ENCODE results near the gene RAD1.
A peak's percentile ranks its signal among the peaks of the same experiment; 100 is the strongest.
"Not testable (repeated sequence)": the region's sequence is repeated elsewhere in the genome, so short reads cannot be mapped to it uniquely, and the experiment has no call there.

Gene RAD1, protein sequence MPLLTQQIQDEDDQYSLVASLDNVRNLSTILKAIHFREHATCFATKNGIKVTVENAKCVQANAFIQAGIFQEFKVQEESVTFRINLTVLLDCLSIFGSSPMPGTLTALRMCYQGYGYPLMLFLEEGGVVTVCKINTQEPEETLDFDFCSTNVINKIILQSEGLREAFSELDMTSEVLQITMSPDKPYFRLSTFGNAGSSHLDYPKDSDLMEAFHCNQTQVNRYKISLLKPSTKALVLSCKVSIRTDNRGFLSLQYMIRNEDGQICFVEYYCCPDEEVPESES

DNA sequence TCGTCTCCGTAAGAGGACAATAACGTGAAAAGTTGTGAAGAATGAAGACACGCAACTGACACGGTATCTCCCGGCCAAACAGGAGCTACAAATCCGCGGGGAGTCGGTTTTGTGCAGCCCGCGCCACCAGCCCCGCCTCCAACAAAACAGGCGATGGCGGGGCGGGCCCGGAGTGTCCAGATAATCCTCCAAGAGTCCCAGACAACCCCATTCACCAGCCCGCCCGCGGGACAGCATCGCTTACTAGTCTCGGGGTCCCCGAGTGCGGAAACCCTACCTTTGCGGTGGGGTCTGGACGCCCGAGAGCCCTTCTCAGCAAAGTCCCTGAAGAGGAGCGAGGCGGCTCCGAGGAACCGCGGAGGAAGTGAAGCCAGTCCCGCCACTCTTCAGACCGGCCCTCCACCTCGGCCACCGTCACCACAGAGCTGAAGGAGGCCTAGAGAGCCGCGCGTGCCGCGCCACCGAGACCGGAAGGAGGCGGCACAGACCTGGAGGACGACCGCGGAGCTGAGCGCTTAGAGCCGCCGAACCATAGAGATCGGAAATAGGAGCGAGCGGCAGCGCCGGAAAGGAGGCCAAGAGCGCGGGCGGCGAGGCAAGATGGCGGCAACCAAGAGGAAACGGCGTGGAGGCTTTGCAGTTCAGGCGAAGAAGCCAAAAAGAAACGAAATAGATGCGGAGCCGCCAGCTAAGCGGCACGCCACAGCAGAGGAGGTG is at the start of gene RAD1, which contains the start of gene BRIX1:
TSS of gene RAD1 (minus strand) at position 366 of the 717 bp plus-strand sequence. CDS start 612 bp downstream, outside the sequence.
TSS of gene BRIX1 (plus strand) at position 573 of the 717 bp plus-strand sequence. CDS start at position 601, 28 bp downstream.
- DNase-seq = peak; percentile 87 to 91

DNA sequence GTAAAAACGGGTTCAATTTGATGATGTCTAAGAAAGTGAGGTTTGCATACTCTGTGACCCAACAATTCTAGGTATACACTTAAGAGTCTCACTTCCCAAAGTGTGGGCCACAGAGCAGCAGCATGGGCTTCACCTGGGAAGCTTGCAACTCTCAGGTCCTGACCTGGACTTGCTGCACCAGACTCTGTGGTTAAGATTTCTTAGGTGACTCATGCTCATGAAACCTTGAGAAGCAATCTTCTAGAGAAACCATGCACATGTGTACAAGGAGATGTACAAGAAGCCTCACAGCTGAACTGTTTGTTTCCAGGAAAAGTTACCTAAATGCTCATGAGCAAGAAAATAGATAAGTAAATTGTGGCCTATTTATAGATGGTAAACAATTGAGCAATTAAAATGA is 44.0 kb upstream of the RAD1 start:
- DNase-seq = peak in 1 of 2 donors; percentile 2

DNA sequence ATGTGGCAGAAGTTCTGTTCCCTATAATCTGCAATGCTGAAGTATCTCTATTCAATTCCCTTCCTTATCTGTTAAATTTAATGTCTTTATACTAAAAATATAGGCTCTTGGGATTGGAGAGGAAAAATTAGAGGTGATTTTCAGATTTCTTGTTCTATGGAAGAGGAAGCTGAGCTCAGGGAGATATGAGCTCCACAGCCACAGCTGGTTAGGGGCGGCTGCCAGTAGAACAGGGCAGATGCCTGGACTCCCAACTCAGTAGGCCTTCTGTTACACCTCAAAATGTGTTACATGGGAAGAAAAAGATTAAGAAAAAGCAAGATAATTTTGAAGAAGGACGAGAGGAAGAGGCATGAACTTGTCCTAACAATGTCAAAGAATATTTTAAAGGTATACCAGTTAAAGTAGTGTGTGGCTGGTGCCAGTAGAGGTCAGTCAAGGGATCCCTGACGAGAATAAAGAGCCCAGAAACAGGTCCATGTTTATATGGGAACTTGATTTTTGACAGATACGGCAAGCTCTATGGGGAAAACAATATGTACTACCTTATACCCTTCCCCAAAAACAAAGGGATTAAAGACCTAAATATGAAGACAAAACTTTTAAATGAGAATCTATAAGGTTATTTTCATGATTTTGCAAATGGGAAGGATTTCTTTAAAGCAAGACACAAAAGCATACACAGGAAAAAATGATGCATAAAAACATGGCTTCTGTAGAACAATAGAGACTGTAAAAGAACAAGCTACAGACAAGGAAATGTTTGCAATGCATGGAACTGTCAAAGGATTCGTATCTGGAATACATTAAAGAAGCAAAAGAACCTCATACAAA is 42.8 kb upstream of the RAD1 start:
- no peak for DNase-seq

DNA sequence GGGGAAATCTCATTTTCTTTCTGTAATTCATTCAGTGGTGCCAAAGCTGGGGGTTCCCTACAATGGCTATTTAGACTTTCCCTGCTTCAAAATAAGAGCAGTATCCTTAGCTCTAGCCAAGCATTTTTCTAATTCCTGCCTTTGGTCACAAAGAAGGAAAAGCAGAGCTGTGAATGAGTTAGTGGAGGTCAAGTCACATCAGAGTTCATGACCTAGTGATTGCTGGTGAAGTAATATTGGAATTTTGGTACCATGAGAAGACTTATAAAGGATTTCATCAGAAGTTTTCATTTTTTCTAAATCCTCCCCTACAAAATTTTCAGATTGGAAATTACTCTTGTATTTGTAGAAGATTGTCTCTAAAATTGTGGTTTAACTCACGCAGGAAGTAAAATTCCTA is 42.0 kb upstream of the RAD1 start:
- no peak for DNase-seq

DNA sequence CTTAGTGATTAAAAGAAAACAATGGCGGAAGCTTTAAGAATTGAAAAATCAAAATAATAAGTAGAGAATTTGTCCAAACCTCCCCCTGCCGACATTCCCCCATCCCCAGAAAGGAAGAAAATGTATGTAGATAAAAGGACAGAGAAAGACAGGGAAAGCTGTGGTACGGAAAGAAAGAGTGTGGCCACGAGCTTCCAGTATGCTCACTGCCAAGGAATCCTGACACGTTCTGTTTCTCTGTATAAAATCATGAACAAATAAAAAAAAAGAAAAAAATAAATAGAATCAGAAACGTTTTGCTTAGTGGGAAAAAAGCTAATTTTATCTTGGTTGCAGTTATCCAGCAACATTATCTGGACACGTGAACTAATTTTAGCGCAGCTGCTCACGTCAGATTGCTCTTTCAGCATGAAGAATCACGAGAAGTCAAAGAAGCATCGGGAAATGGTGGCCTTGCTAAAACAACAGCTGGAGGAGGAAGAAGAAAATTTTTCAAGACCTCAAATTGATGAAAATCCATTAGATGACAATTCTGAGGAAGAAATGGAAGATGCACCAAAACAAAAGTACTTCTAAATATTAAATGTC is 29.2 kb upstream of the RAD1 start:
- DNase-seq = no peak

DNA sequence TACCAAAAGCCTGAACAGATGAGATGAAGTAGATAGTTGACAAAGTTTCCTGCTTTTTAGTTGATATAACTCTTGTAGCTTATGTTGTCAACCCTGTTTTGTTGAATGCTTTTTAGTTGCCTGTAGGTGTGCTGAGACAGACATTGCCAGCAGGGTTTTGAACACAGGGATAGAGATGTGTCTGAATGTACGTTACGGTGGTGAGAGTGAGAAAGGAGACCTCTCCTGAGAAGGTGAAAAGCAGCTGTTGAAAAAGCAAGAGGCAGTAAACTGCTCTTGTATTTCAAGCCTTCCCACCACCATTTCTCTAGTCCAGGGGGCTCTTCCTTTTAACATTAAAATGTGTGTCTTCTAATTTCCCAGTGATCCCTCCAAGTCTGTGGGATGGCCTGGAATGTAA is 28.7 kb upstream of the RAD1 start:
- DNase-seq = no peak

DNA sequence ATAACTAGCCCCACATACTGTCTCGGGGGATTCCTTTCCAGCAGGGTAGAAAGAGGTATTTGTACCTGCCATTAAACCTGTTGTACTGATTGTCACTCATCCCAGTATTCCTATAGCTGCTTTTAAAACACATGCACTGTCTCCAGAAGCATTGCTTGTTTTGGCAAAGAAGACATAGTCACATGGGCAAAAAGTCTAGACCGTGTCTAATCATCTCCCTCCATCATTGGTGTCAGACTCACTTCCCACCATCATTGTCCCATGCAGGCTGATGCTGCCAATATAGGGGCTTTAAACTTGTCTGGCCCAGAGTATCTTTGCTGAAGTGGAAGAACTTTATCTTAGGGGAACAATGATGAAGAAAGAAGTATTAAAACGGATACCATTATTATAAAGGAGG is 26.6 kb upstream of the RAD1 start:
- no peak for DNase-seq

DNA sequence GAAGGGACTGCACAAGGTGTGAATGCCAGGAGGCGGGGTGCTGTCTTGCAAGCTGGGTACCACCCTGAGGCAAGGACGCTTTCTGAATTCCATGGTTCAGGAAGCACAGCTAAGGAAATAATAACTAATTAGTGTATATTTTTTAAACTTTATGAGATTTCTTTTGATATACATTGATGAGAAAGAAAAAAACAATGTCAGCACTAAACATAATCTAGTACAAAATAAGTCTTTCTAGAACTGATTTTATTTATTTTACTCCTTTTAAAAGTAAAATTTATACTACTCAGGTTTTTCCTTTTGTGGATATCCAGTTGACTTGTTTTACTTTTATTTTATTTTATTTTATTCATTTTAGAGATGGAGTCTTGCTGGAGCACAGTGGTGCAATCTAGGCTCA is 17.6 kb upstream of the RAD1 start:
- DNase-seq = no peak

DNA sequence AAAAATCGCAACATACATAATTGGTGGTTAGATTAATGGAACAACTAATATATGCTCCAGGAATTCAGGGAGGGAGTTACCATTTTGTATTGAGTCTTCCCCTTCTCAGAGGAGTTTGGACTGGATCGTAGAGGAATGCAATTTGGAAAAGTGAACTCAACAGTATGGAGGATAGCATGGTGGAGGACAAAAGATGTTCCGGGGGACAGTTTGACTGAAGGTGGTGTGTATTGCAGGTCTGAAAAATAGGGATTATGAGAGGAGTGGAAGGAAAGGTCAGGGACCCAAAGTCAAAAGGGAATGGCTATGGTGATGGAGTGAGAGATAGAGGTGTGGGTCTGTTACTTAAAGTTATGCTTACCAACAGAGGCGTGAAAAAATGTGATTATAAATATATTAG is 15.6 kb upstream of the RAD1 start:
- no peak for DNase-seq

DNA sequence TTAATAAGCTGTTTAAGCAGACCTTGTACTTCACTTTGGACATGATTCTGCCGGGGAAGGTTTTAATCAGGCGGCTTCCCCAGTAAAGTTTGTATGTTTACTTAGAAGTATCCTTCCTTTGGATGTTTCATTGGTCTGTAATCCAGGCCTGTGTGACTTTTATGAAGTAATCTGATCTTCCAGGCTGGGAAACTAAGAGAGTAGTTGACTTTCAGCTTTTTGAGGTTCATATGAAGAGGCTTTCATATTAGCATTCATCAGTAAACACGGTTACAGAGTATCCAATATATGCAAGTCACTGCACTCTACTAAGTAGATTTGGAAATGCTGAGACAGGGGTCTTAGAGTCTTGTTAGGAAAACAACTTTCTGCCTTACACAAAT is 15.1 kb upstream of the RAD1 start:
- no peak for DNase-seq

DNA sequence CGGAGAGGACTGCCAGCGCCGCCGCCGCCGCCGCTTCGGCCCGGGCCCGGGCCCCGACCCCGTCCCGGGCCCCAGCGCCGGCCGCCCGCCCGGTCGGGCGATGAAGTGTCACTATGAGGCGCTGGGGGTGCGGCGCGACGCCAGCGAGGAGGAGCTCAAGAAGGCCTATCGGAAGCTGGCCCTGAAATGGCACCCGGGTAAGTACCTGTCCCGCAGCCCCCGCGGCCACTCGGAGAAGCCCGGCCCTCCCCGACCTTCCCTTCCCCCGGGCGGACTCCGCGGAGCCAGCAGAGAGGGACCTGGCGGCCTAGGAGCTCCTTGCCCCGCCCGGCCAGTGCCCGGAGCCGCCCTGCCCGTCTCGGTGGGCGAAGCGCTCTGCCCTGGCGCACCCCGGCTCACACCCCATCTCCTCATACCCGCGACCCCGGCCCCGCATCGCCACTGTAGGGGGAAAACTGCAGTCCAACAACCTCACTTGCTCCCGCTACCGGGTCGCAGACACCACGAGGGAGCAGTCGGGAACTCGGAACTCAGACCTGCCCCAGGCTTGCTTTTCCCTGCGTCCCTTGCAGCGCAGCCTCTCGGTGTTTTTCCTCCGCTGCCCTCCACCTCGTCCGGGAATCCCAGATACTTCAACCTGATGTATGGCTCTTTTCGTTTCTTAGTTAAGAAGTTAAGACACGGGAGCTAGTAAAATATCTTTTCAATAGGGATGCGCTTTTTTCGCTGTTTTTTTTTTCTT is 14.6 kb upstream of the RAD1 start:
- DNase-seq = peak; percentile 64 to 65

DNA sequence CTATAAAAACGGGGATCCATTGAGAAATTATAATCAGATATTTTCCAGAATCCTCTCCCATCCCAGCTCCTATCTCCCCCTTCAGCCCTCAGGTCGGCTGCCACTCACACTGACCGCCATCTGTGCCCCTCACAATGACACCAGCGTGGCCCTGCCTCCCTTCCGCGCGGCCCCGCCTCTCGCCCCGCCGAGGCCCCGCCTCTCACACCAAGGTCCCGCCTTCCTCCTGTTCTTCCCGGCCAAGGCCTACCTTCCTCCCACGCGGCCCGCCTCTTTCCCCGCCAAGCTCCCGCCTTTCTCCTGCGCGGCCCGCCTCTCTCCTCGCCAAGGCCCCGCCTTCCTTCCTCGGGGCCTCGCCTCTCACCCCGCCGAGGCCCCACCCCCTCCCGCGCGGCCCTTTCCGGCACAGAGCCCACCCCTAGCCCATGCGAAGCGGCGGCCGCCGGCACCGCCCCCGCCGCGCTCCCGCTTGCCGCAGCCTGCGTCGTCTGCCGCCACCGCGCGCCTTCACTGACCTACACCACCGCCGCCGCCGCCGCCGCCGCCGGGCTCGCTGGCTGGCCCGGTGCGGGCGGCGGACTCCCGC is 13.9 kb upstream of the RAD1 start, which contains the start of gene DNAJC21:
TSS of gene DNAJC21 (plus strand) at position 426 of the 586 bp plus-strand sequence. CDS start 261 bp downstream, outside the sequence.
- DNase-seq = peak; percentile 97

DNA sequence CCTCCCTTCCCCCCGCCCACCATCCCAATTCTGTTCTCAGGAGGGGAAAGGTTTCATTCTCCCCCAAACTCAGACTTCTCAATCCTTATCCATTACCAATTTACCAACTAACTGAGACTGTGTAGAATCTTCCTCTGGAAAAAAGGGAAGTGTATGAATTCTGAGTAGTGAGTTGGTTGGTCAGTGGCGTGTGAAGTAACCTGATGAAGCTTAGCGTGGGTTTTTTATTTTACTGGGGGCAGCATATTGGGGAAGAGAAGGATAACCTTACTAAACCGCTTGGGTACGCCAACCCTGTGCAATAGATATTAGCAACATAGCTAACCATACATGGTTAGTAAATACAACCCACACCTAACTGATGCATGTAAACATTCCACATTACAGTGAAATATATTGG is 13.0 kb upstream of the RAD1 start:
- no peak for DNase-seq

DNA sequence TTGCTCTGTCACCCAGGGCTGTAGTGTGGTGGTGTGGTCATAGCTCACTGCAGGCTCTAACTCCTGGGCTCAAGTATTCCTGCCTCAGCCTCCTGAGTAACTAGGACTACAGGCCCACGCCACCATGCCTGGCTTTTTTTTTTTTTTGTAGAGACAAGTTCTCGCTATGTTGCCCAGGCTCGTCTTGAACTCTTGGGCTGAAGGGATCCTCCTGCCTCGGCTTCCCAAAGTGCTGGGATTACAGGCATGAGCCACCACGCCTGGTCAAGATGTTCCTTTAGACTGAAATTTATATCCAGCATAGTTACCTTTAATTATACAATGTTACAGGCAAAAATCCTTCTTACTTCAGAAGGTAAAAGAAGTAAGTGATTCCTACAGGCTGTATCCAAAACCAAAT is 12.5 kb upstream of the RAD1 start:
- DNase-seq = no peak

DNA sequence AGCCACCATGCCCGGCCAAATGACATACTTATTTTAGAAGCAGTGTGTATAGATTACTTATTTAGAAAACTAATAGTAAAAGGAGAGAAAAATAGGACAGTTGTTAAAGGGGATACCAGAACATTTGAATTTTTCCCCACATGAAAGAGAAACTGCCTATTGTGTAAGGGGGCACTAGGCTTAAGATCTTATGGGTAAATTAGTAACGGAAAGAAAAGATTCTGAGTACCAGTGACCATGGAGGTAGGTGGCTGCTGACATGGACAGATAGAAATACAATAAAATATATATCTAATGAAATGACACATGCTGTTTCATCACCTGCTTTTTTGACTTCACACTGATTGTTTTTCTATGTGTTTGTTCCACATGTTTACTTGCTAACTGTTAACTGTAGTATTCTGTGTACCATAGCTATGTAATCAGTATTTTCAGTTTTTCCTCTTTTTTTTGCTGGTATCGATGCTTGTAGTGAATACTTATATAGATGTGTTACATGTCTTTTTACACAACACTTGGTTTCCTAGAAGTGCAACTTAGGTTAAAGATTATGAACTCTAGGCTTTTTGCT is 11.1 kb upstream of the RAD1 start:
- DNase-seq = no peak

DNA sequence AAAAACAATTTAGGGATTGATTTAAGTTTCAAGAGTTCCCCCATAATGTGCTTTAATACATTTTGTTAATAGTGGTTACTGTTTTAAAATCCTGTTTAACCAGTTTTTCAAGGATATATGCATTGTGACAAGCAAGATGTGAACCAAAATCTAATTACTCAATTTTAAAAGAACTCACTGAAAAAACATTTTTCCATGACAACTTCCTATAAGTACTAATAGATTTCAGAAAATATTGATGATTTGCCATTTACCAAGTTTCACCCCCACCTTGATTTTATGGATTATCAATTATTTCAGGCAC is 9.1 kb upstream of the RAD1 start:
- no peak for DNase-seq

DNA sequence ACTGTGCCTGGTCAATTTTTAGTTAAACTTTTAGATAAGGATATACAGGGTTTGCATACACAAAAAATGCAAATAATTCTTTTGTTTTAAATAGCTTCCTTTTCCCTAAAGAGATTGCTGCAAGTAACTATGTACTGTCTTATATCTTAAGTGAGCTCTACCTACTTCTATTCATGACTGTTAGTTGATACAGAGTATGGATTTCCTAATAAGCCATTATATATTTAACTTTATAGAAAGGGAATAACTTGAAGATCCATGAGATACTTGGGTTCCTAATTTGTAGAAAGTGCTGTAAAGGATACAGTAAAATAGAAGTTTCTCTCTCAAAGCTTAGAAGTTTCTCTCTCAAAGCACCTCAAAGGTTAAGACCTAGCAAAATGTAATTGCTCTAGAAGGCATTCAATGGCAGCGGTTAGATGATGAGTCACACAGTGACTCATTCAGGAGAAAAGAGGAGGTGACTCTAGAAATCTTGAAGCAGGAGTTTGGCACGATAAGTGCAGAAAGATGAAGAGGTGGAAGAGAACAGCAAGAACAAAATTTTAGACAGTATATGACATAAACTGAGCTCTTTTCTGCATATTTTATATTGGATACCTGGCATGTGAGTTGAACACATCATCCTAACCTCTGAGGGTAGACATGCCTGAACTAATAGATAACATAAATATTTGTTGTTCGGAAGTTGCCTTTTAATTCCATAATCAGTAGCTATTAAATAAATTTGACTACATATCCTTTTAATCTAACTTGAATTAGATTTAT is 8.6 kb upstream of the RAD1 start:
- DNase-seq = peak in 1 of 2 donors; percentile 19

DNA sequence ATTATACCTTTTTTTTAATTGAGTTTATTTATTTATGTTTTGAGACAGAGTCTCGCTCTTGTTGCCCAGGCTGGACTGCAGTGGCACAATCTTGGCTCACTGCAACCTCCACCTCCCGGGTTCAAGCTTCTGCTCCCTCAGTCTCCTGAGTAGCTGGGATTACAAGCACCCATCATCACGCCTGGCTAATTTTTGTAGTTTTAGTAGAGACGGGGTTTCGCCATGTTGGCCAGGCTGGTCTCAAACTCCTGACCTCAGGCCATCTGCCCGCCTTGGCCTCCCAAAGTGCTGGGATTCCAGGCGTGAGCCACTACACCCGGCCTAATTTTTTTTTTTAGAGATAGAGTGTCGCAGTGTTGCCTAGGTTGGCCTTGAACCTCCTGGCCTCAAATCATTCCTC is 8.0 kb upstream of the RAD1 start:
- not testable (repeated sequence) for DNase-seq

DNA sequence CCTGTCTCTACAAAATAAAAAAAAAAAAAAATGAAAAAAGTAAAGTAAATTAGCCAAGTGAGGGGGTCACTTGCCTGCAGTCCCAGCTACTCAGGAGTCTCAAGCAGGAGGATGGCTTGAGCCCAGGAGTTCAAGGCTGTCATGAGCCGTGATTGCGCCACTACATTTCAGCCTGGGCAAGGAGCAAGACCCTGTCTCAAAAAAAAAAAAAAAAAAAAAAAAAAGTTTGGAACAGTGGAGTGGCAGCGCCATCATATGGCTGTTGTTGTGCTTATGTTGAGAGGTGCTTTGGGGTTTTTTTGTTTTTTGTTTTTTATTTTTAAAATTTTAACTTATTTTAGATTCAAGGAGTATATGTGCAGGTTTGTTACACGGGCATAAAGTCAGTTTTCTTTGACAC is 3.8 kb upstream of the RAD1 start:
- no peak for DNase-seq

DNA sequence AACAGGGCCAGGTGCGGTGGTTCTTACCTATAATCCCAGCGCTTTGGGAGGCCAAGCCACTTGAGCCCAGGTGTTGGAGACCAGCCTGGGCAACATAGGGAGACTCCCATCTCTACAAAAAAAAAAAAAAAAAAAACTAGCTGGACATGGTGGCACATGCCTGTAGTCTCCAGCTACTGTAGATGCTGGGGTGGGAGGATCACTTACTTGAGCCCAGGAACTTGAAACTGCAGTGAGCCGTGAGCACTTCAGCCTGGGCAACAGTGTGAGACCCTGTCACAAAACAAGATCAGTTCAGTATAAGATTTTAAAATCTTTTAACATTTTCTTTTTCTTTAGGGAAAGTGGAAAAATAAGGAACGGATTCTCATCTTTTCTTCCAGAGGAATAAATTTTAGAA is 2.7 kb upstream of the RAD1 start:
- no peak for DNase-seq

DNA sequence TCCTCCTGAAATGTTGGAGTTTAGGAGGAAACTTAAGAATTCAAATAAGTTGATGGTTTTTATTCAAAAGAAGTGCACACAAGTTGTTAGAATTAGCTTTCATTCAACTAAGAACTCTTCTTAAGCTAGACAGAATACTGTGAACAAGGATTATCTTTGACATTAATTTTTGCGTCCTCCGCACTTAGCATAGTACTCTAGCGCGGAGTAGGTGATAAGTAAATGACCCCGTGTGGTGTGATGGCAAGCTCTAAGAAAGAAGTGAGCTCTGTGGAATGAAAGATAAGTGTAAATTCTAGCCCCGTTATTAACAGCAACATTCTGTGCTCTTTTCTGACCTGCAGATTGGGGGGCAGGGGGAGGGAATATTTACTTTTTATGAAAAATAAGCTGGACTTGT is 1.2 kb upstream of the RAD1 start:
- no peak for DNase-seq
